ENCODE results near the gene ANTXR2.

The ANTXR2 gene

DNA sequence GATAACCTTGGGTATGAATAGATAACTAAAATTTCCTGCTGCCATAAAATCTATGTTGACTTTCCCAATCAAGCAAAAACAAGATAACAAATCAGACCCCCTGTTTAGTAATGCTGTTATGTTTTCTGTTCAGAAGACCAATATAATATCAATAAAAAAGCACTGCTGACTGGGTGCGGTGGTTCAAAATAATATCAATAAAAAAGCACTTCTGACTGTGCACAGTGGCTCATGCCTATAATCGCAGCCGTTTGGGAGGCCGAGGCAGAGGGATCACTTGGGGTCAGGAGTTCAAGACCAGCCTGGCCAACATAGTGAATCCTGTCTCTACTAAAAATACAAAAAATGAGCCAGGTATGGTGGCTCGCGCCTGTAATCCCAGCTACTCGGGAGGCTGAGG lies 36.7 kb downstream of the ANTXR2 start:
- in situ Hi-C loops (cut with HindIII; ENCODE audit: low sequenced_read_pairs) = no loop called here
- DNase-seq (ENCODE audit: low read depth) = no peak
- TF ChIP-seq, protein P1, sequence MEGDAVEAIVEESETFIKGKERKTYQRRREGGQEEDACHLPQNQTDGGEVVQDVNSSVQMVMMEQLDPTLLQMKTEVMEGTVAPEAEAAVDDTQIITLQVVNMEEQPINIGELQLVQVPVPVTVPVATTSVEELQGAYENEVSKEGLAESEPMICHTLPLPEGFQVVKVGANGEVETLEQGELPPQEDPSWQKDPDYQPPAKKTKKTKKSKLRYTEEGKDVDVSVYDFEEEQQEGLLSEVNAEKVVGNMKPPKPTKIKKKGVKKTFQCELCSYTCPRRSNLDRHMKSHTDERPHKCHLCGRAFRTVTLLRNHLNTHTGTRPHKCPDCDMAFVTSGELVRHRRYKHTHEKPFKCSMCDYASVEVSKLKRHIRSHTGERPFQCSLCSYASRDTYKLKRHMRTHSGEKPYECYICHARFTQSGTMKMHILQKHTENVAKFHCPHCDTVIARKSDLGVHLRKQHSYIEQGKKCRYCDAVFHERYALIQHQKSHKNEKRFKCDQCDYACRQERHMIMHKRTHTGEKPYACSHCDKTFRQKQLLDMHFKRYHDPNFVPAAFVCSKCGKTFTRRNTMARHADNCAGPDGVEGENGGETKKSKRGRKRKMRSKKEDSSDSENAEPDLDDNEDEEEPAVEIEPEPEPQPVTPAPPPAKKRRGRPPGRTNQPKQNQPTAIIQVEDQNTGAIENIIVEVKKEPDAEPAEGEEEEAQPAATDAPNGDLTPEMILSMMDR (IDR thresholded peaks at IDR 0.05; ENCODE audit: low read depth, low read length, missing control alignments) = no peak
- H3K4me3 ChIP-seq (ENCODE audit: low read depth, low read length) = no peak overlapping the region

DNA sequence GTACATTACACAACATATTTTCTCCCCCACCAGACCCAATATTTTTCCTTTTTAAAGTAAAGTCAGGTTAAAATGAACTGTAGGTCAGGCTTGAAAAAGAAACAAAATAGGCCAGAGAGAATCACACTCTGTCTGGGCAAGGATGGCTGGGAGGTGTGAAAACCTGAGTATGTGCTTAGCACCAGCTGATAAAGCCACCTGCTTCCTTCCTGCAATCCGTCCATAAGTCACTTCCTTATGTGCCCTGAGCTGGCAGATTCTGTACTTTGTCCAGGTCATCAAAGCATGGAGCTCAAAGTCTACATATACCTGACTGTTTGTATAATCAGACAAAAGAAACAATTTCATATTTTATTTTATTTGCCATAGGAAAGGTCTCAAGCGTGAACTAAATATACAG lies 37.7 kb downstream of the ANTXR2 start:
- no peak overlapping the region for H3K4me3 ChIP-seq (ENCODE audit: low read depth, low read length)
- in situ Hi-C loops (cut with HindIII; ENCODE audit: low sequenced_read_pairs) = no loop called here
- TF ChIP-seq, protein P1 (IDR thresholded peaks at IDR 0.05; ENCODE audit: low read depth, low read length, missing control alignments) = no peak
- no peak for DNase-seq (ENCODE audit: low read depth)

- H3K4me3 ChIP-seq (ENCODE audit: low read depth, low read length) = no peak overlapping the region
- in situ Hi-C loops (cut with HindIII; ENCODE audit: low sequenced_read_pairs) = no loop called here
- TF ChIP-seq, protein P1 (IDR thresholded peaks at IDR 0.05; ENCODE audit: low read depth, low read length, missing control alignments) = peak; percentile 18
- DNase-seq (ENCODE audit: low read depth) = no peak
Measured at GRCh38 chr4:80033581-80033980, 39.4 kb downstream of the ANTXR2 start.

DNA sequence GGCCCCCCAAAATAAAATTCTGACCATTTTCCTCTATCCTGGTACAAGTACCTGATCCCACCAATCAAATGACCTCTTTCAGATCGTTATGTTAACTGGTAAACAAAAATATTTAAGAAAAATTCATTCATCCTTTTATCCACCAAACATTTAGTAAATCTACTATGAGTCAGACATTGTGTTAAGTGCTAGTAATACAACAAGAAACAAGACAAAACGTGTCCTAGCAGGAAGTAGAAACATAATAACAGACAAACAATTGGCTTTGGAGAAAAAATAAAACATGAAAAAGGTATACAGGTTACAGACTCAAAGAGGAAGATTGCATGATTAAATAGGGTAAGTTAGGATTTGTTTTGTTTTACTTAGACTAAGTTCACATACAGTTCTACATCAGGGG lies 43.7 kb downstream of the ANTXR2 start:
- no peak for DNase-seq (ENCODE audit: low read depth)
- TF ChIP-seq, protein P1 (IDR thresholded peaks at IDR 0.05; ENCODE audit: low read depth, low read length, missing control alignments) = no peak
- H3K4me3 ChIP-seq (ENCODE audit: low read depth, low read length) = no peak overlapping the region
- in situ Hi-C loops (cut with HindIII; ENCODE audit: low sequenced_read_pairs) = no loop called here

DNA sequence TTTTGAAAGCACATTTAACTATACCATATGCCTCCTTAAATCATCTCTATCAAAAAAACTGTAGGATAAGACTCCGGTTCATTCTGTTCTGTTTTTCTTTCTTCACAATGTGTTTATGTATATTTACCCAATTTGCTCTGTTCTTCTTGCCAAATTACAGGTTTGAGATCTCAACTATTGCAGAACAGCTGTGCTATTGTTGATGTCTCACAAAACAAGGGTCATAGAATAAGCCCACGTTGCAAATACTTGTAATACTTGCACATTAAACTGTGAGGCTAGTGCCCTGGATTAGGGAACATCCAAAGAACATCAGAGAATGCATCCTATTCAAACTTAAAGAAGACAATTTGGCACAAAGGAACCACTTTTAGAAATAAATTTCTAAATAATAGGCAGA lies 45.4 kb downstream of the ANTXR2 start:
- TF ChIP-seq, protein P1 (IDR thresholded peaks at IDR 0.05; ENCODE audit: low read depth, low read length, missing control alignments) = no peak
- no peak for DNase-seq (ENCODE audit: low read depth)
- in situ Hi-C loops (cut with HindIII; ENCODE audit: low sequenced_read_pairs) = no loop called here
- no peak overlapping the region for H3K4me3 ChIP-seq (ENCODE audit: low read depth, low read length)

DNA sequence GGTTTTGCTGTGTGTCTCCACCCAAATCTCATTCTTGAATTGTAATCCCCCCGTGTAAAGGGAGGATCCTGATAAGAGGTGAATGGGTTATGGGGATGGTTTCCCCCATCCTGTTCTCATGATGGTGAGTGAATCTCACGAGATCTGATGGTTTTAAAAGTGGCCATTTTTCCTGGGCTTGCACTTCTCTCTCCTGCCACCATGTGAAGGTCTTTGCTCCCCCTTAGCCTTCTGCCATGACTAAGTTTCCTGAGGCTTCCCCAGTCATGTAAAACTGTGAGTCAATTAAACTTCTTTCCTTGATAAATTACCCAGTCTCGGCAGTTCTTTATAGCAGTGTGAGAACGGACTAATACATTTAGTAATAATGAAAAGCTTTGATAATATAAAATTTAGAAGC lies 46.9 kb downstream of the ANTXR2 start:
- TF ChIP-seq, protein P1 (IDR thresholded peaks at IDR 0.05; ENCODE audit: low read depth, low read length, missing control alignments) = no peak
- DNase-seq (ENCODE audit: low read depth) = no peak
- in situ Hi-C loops (cut with HindIII; ENCODE audit: low sequenced_read_pairs) = no loop called here
- H3K4me3 ChIP-seq (ENCODE audit: low read depth, low read length) = no peak overlapping the region

GRCh38 chr4:80024335-80024734 lies 48.7 kb downstream of the ANTXR2 start:
- no peak overlapping the region for H3K4me3 ChIP-seq (ENCODE audit: low read depth, low read length)
- in situ Hi-C loops (cut with HindIII; ENCODE audit: low sequenced_read_pairs) = no loop called here
- no peak for DNase-seq (ENCODE audit: low read depth)
- TF ChIP-seq, protein P1 (IDR thresholded peaks at IDR 0.05; ENCODE audit: low read depth, low read length, missing control alignments) = no peak

Measured in astrocyte of the cerebellum (primary cell).